ENCODE data around the gene SCAPER.
A peak's percentile ranks its signal among the peaks of the same experiment; 100 is the strongest.
"Not testable (repeated sequence)": the region's sequence is repeated elsewhere in the genome, so short reads cannot be mapped to it uniquely, and the experiment has no call there.

The SCAPER gene

GRCh38 chr15:76320012-76320411 lies 585.1 kb downstream of the SCAPER start:
- DNase-seq (ENCODE audit: extremely low spot score, insufficient read length, low read depth) (no peak), FAIRE-seq (no peak)

- DNase-seq (ENCODE audit: extremely low spot score, insufficient read length, low read depth), result no peak
- FAIRE-seq, result no peak
These were observed 591.4 kb downstream of the SCAPER start for GRCh38 chr15:76313731-76314130.

DNA sequence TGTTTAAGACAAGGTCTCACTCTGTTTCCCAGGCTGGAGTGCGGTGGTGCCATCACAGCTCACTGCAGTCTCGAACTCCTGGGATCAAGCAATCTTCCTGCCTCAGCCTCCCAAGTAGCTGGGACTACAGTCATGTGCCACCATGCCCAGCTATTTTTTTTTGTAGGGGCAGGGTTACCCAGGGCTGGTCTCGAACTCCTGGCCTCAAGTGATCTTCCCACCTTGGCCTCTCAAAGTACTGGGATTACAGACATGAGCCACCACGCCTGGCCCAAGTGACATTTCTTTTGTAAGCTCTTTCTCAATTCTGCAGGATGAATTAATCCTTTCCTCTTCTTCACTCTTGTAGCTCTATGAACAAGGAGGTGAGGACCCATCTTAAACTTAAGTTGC lies 592.0 kb downstream of the SCAPER start:
- DNase-seq (ENCODE audit: extremely low spot score, insufficient read length, low read depth); FAIRE-seq: not testable (repeated sequence)

- no peak for DNase-seq (ENCODE audit: extremely low spot score, insufficient read length, low read depth)
- FAIRE-seq, result no peak
These were observed 592.5 kb downstream of the SCAPER start for GRCh38 chr15:76312540-76313174.

DNA sequence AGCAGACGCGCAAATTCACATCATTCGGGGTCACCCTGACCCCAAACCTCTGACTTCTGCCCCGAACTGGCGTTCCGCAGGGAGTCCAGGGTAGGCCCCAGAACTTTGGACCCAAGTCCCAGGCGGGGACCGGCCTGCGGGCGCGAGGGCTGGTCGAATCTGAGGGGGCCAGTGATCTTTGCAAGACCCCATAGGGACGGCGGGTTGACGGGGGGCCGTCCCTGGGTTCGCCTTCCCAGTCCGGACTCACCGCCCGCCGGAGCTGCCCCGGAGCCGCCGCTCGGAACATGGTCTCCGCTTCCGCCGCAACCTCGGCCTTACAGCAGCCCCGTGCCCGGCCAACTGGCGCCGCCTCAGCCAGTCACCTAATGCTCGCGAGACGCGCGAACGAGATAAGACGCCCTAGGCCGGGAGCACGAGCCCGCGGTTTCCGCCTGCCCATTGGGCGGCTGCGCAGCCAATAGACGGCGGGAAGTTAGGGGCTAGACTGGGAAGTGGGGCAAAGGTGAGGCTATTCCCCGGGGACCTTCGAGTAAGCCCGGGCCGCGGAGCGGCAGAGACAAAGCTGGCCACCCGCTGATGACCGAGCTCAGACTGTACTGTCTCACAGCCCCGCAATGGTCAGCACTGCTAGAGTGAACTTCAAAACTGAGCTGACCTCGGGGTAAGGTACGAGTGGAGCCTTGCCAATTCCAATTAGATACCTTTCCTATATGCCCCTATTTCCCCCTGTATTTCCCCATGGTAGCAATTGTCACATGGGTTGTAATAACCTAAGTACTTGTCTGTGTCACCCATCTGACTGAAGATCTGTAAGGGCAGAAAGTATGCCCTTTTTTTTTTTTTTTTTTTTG lies 593.8 kb downstream of the SCAPER start, which contains the start of gene ETFA:
Gene ETFA (minus strand): TSS at position 370 of the 854 bp plus-strand sequence. CDS start 81 bp downstream, at position 289.
- FAIRE-seq, result peak; percentile 87
- peak; percentile 99 for DNase-seq (ENCODE audit: extremely low spot score, insufficient read length, low read depth)

DNA sequence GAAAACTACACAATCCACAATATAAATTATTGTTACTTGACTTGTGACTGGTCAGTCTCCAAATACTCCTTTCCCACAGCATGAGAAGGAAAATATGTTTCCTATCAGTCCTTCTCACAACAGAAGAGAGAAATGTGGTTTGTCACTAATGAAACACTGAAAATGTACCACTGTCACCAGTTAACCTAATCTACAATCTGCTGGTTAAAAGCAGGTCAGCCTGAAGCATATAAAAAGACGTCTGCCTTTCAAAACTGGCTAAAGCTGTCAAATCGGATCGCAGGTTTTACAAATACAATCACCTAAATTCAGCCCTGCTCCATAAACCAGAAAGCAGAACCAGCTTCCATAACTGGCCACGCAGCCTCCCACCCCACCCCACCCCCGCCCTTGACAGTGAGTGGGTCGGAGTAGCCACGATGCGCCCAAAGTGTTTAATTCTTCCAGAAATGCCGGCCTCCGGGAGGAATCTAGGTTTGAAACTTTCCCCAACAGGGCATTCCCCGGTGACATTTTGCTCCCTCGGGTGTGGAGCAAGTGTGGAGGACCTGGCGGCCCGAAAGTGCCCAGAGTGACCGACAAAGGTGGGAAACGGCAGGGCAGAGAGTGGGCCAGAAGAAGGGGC lies 594.6 kb downstream of the SCAPER start:
- DNase-seq (ENCODE audit: extremely low spot score, insufficient read length, low read depth) (no peak), FAIRE-seq (peak; percentile 18)

DNA sequence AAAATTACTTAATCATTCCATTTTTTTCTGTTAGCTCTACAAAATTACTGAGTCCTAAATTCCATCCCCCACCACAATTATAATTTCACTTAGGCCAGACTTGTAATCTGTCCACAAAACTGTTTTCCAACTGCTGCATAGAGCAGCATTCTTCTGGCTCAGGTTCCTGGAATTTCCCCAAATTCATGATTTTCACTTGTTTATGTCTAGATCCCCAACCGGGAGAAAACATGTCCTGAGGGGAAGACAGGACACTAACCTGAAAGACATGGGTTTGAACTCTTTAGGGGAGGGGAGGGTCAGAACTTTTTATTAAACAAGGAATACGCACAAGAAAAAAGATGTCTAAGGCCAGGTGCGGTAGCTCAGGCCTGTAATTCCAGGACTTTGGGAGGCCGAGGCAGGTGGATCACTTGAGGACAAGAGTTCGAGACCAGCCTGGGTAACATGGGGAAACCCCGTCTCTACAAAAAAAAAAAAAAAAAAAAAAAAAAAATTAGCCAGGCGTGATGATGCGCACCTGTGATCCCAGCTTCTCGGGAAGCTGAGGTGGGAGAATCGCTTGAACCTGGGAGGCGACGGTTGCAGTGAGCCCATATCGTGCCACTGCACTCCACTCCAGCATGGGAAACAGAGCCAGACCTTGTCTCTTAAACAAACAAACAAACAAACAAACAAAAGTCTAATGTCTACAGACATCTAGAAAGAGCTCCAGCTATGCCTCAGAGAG lies 595.4 kb downstream of the SCAPER start:
- DNase-seq (ENCODE audit: extremely low spot score, insufficient read length, low read depth), result no peak
- no peak for FAIRE-seq

DNA sequence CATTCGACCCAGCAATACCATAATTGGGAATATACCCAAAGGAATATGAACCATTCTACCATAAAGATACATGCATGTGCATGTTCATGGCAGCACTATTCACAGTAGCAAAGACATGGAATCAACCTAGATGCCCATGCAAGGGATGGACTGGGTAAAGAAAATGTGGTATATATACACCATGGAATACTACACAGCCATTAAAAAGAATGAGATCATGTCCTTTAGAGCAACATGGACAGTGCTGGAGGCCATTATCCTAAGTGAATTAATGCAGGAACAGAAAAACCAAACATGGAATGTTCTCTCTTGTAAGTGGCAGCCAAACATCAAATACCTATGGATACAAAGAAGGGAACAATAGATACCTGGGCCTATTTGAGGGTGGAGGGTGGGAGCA lies 601.2 kb downstream of the SCAPER start:
- no peak for FAIRE-seq
- no peak for DNase-seq (ENCODE audit: extremely low spot score, insufficient read length, low read depth)

DNA sequence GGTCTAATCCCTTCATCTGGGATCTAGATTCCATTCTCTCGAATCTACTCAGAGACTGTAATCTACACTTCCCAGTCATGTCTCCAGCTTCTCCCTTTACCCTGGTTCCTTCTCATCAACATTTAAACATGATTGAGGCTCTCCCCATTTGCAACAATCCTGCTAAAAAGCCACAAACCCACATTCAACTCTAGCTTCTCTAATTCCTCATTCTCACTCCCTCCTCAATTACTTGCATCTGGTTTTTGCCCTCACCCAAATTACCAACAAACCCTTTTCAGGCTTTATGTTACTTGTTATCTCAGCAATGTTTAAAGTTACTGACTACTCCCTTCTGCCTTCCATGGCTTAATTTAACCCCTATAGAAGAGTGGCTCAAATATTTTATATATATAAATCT lies 605.4 kb downstream of the SCAPER start:
- FAIRE-seq (no peak), DNase-seq (ENCODE audit: extremely low spot score, insufficient read length, low read depth) (no peak)

DNA sequence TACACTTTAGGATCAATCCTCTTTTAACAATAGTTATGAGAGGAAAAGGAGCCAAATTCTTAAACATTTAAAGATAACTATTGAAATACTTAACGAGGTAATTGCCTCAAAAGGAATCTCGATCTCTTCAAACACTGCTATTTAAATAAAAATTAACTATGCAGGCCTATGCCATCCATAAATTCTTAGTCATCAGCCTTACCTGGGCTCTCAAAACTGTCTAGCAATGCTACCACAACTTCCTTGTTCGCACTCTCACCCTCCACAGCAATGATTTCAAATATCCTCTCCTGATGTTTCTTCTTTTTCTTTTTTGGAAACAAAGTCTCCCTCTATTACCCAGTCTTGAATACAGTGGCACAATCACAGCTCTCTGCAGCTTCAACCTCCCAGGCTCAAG lies 606.2 kb downstream of the SCAPER start:
- no peak for DNase-seq (ENCODE audit: extremely low spot score, insufficient read length, low read depth)
- no peak for FAIRE-seq

- not testable (repeated sequence) for DNase-seq (ENCODE audit: extremely low spot score, insufficient read length, low read depth); FAIRE-seq
These were observed 607.2 kb downstream of the SCAPER start for GRCh38 chr15:76297951-76298350.

Measured in GM18507 (cell line).